HCT116 (cell line): ENCODE measurements around the gene ALDH2.

Source experiments
- ATF3 ChIP-seq: IDR thresholded peaks from 2 replicates; pipeline ENCODE4 v1.6.1; 2012
- CTCF ChIP-seq, 3 experiments: fragments of 200-600 bp in 1 of 3; sonication (generic) in 1 of 3; IDR thresholded peaks in 2 of 3; conservative IDR thresholded peaks in 1 of 3; 2 replicates each; pipeline ENCODE4 v1.5.1; 2012 to 2017; ENCODE audit warnings: low read depth in 2 of 3, low read length in 2 of 3, antibody characterized with exemption in 1 of 3, borderline replicate concordance in 1 of 3, control low read depth in 1 of 3, mild to moderate bottlenecking in 1 of 3, mixed read lengths in 1 of 3, mixed run types in 1 of 3, moderate library complexity in 1 of 3; ENCODE audit not compliant: insufficient read depth in 1 of 3
- ELF1 ChIP-seq: IDR thresholded peaks from 2 replicates; pipeline ENCODE4 v1.6.1; 2012; ENCODE audit warnings: low read depth, borderline replicate concordance
- FOSL1 ChIP-seq: IDR thresholded peaks from 2 replicates; pipeline ENCODE4 v1.6.1; 2012; ENCODE audit warnings: low read depth
- MAX ChIP-seq: IDR thresholded peaks from 2 replicates; pipeline ENCODE4 v1.6.1; 2012
- POLR2A ChIP-seq: IDR thresholded peaks from 2 replicates; pipeline ENCODE4 v1.7.0; 2011; ENCODE audit warnings: borderline replicate concordance; ENCODE audit not compliant: insufficient read depth, insufficient read length; ENCODE audit errors: extremely low read depth
- POLR2AphosphoS5 ChIP-seq: IDR thresholded peaks from 2 replicates; pipeline ENCODE4 v1.6.1; 2011; ENCODE audit warnings: mild to moderate bottlenecking, low read depth, low read length, moderate library complexity
- RAD21 ChIP-seq: IDR thresholded peaks from 2 replicates; pipeline ENCODE4 v1.6.1; 2012; ENCODE audit warnings: low read depth, mild to moderate bottlenecking
- SIN3A ChIP-seq: IDR thresholded peaks from 2 replicates; pipeline ENCODE4 v1.6.1; 2012; ENCODE audit warnings: low read depth
- SP1 ChIP-seq: IDR thresholded peaks from 2 replicates; pipeline ENCODE4 v1.6.1; 2012; ENCODE audit warnings: low read depth

- TF ChIP-seq RAD21 (no peak), CTCF (IDR thresholded peaks at IDR 0.05 in 2 of 3, conservative IDR thresholded peaks at IDR 0.05 in 1 of 3; ENCODE audit: borderline replicate concordance in 1 of 3, insufficient read depth in 1 of 3, low read depth in 2 of 3, low read length in 2 of 3) (no peak), SIN3A (no peak), POLR2AphosphoS5 (no peak), SP1 (no peak), FOSL1 (no peak), MAX (no peak), ATF3 (no peak), POLR2A (no peak), ELF1 (no peak)
Observed at GRCh38 chr12:111806304-111806703, 39.6 kb downstream of the ALDH2 start.
